ENCODE data around the gene SNX33.

The SNX33 gene

GRCh38 chr15:75650908-75651809 lies 3.4 kb downstream of the SNX33 start:
- TF ChIP-seq, protein P1, sequence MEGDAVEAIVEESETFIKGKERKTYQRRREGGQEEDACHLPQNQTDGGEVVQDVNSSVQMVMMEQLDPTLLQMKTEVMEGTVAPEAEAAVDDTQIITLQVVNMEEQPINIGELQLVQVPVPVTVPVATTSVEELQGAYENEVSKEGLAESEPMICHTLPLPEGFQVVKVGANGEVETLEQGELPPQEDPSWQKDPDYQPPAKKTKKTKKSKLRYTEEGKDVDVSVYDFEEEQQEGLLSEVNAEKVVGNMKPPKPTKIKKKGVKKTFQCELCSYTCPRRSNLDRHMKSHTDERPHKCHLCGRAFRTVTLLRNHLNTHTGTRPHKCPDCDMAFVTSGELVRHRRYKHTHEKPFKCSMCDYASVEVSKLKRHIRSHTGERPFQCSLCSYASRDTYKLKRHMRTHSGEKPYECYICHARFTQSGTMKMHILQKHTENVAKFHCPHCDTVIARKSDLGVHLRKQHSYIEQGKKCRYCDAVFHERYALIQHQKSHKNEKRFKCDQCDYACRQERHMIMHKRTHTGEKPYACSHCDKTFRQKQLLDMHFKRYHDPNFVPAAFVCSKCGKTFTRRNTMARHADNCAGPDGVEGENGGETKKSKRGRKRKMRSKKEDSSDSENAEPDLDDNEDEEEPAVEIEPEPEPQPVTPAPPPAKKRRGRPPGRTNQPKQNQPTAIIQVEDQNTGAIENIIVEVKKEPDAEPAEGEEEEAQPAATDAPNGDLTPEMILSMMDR (IDR thresholded peaks at IDR 0.05; ENCODE audit: borderline replicate concordance, insufficient read depth, low read depth, low read length), result no peak
- H3K4me3 ChIP-seq (ENCODE audit: low read depth, low read length), result no peak overlapping the region

DNA sequence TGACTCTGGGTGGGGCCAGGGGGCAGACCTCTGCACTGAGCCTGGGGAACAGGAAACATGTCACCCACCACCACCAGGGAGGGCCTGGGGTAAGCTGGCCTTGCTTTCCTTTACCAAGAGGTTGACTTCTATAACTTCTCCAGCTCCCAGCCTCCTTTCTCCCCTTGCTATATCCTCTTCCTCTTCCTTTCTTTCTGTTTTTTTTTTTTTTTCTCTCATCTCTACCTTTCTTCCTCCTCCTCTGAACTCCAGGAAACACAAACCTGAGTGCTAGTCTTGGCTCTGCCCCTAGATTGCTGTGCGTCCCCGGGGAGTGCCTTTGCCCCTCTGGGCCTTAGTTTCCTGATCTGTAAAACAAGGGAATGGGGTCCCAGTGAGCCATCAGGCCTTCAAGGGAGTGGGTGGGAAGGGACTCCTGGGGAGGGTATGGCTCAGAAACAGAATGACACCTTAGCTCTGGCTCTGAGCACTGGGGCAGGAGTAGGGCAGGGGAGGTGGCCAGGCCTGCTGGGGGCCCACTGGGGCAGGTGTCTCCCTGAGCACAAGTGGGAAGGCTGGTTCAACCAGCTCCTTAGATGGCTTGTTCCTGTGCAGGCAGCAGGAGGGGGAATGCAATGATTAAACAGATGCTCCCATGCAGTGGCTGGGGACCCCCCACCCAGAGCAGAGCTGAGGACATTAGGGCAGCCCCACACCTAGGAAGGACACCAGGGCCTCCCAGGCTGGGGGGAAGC lies 4.3 kb downstream of the SNX33 start:
- TF ChIP-seq, protein P1 (IDR thresholded peaks at IDR 0.05; ENCODE audit: borderline replicate concordance, insufficient read depth, low read depth, low read length), result no peak
- H3K4me3 ChIP-seq (ENCODE audit: low read depth, low read length), result no peak overlapping the region

- TF ChIP-seq, protein P1 (IDR thresholded peaks at IDR 0.05; ENCODE audit: borderline replicate concordance, insufficient read depth, low read depth, low read length), result no peak
- no peak overlapping the region for H3K4me3 ChIP-seq (ENCODE audit: low read depth, low read length)
Measured at GRCh38 chr15:75653347-75653913, 5.7 kb downstream of the SNX33 start.

GRCh38 chr15:75654201-75654907 lies 6.6 kb downstream of the SNX33 start:
- H3K4me3 ChIP-seq (ENCODE audit: low read depth, low read length), result no peak overlapping the region
- TF ChIP-seq, protein P1 (IDR thresholded peaks at IDR 0.05; ENCODE audit: borderline replicate concordance, insufficient read depth, low read depth, low read length), result no peak

GRCh38 chr15:75655931-75656330 lies 8.2 kb downstream of the SNX33 start:
- H3K4me3 ChIP-seq (ENCODE audit: low read depth, low read length), result no peak overlapping the region
- TF ChIP-seq, protein P1 (IDR thresholded peaks at IDR 0.05; ENCODE audit: borderline replicate concordance, insufficient read depth, low read depth, low read length), result no peak

GRCh38 chr15:75656331-75656730 lies 8.6 kb downstream of the SNX33 start:
- H3K4me3 ChIP-seq (ENCODE audit: low read depth, low read length), result no peak overlapping the region
- TF ChIP-seq, protein P1 (IDR thresholded peaks at IDR 0.05; ENCODE audit: borderline replicate concordance, insufficient read depth, low read depth, low read length), result no peak
